Measurements from ENCODE around the gene CX3CL1.
"Not testable (repeated sequence)": the region's sequence is repeated elsewhere in the genome, so short reads cannot be mapped to it uniquely, and the experiment has no call there.

Gene CX3CL1

DNA sequence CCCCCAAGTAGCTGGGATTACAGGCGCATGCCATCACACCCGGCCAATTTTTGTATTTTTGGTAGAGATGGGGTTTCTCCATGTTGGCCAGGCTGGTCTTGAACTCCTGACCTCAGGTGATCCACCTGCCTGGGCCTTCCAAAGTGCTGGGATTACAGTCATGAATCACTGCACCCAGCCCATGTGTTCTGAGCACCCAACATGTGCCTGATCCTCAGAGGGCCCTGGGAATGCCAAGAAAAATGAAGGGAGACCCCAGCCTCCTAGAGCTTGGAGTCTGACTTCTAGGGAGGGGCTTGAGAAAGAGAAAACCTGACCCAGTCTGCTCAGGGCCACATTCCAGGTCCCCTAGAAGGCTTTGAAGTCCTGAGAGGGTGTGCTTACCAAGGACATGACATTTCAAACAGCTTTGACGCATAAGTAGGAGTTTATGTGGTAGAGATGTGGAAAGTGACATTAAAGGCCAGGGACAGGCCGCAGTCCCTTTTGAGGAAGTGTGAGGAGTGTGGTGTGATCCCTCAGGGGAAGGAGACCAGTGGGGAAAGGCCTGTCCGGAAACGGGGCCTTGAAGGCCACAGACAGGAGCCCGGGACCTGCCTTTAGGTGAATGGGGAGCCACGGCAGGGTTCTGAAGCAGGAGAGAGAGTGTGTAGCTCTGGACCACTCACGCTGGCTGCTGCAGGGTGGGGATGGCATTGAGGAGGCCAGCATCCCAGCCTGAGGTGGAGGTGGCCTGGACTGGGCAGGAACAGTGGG, 14.8 kb upstream of the CX3CL1 start:
- no peak for DNase-seq (ENCODE audit: low read depth, low spot score)

DNA sequence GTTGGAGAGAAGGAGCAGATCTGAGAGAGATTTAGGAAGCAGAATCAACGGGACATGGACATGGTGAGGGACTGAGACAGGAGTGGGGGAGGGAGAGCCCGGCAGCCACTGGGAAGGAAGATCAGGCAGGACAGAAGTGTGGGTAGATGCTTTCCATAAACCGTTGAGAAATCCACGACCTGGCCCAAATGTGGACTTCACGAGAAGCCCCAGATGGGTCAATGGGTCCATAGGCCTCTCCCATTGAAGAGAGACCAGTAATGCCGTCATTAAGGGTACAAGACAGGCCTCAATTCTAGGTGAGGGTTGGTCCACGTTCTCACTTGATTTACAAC, 14.2 kb upstream of the CX3CL1 start:
- no peak for DNase-seq (ENCODE audit: low read depth, low spot score)

DNA sequence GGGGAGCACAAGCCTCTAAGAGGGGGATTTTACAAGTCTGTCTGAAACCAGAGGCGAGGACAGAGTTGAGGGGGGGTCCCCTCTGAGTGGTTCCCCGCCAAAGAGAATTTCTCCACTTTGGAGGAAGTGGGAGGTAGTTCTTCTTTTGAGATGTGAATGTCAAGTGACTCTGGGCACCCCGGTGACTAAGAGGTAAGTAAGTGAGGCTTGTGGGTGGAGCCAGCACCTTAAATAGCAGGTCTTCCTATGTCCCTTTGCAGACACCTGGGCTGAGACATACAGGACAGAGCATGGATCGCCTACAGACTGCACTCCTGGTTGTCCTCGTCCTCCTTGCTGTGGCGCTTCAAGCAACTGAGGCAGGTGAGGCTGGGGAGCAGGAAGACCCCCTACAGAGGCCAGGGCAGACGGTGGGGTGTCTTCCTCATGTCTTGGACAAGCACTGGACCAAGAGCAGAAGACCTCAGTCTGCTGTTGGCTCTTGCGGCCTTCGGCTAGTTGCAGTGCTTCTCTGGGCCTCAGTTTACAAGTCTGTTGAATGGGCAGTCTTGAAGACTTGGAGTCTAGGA, 13.7 kb upstream of the CX3CL1 start, which contains the start of gene CCL22:
Gene CCL22 (plus strand): TSS at position 257 of the 569 bp plus-strand sequence. CDS start 34 bp downstream, at position 291.
- no peak for DNase-seq (ENCODE audit: low read depth, low spot score)

DNA sequence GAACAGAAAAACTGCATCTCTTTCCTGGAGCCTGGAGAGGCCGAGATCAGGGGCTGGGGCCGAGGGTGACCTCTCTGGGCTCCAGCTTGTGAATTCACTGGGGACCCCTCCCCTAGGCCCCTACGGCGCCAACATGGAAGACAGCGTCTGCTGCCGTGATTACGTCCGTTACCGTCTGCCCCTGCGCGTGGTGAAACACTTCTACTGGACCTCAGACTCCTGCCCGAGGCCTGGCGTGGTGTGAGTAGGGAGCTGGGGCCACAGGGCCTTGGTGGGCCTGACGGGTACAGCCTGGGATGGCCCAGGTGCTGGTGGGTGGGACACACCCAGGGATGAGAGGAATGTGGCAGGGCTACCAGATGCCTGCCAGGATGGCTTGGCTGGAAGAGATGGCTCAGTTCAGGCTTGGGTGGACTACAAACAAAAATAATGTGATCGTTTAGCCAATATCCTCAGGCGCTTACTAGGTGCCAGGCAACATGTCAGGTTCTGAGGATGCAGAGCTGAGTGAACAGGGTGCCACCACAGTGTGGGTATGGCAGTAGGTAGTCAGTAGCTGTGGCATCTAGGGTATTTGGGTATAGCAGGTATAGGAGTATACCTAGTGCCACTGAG, 11.9 kb upstream of the CX3CL1 start:
- DNase-seq (ENCODE audit: low read depth, low spot score), result no peak

DNA sequence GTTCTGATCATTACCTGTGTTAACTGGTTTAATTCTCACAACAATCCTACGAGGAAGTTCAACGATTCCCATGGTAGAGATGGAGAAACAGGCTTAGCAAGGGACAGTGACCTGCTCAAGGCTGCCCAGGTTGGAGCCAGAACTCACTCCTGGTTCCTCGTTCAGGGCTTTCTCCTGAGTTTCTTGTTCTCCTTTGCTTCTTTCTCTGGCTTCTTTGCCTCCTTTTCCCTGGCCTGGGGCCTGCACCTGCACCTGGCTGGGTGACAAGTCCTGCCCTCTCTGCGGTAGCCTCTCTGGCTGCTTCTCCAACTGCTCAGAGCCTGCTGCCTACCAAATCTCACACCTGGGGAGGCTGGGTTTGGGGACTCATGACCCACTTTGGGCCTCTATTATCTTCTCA, 10.9 kb upstream of the CX3CL1 start:
- DNase-seq (ENCODE audit: low read depth, low spot score), result no peak

DNA sequence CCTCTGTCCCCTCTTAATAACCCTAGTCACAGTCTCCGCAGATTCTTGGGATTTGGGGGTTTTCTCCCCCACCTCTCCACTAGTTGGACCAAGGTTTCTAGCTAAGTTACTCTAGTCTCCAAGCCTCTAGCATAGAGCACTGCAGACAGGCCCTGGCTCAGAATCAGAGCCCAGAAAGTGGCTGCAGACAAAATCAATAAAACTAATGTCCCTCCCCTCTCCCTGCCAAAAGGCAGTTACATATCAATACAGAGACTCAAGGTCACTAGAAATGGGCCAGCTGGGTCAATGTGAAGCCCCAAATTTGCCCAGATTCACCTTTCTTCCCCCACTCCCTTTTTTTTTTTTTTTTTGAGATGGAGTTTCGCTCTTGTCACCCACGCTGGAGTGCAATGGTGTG, 8.1 kb upstream of the CX3CL1 start:
- no peak for DNase-seq (ENCODE audit: low read depth, low spot score)

DNA sequence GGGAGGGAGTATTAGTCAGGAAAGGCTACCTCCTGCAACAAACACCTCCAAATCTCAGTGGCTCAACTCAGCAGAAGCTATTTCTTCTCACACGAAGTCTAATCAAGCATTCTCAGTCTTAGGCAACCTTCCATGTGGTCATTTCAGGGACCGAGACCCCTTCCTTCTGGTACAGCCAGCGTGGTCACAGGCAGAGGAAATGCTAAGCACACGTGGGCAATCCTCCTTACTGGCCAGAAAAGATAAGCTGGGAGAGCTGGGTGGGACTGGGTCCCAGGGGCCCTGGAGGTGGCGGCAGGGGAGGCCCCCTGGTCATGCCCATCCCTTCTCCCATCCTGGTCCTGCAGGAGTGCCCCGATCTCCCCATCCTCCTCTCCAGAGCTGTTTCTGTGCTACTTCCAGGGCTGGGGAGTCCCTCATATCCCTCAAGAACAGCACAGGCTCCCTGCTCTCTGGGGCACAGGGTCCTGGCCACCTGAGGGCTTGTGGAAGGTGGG, 5.7 kb upstream of the CX3CL1 start:
- no peak for DNase-seq (ENCODE audit: low read depth, low spot score)

DNA sequence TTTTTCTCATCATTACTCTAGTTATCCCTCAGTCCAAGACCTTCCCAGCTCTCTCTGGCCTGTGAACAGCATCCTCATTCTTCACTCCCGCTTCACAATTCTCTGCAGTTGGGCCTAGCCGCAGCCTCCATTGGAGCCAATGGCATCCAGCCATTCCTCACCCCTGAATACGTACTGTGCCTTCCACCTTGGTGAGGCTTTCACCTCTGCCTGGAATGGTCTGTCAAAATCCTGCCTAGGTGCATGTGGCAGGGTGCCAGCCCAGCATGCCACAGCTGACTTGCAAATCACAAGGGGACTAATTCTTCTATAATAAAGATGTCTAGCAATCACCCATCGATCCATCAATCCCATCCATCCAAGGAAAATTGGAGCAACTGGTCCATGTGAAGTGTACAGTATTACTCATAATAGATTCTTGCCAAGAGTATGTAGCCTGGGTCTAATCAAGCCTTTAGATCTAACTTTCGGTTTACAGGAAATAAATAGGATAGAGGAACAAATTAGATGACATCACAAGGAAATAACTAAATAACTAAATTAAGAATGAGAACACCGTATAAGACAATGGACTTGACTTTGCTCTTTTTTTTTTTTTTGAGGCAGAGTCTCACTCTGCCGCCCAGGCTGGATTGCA, 5.1 kb upstream of the CX3CL1 start:
- no peak for DNase-seq (ENCODE audit: low read depth, low spot score)

DNA sequence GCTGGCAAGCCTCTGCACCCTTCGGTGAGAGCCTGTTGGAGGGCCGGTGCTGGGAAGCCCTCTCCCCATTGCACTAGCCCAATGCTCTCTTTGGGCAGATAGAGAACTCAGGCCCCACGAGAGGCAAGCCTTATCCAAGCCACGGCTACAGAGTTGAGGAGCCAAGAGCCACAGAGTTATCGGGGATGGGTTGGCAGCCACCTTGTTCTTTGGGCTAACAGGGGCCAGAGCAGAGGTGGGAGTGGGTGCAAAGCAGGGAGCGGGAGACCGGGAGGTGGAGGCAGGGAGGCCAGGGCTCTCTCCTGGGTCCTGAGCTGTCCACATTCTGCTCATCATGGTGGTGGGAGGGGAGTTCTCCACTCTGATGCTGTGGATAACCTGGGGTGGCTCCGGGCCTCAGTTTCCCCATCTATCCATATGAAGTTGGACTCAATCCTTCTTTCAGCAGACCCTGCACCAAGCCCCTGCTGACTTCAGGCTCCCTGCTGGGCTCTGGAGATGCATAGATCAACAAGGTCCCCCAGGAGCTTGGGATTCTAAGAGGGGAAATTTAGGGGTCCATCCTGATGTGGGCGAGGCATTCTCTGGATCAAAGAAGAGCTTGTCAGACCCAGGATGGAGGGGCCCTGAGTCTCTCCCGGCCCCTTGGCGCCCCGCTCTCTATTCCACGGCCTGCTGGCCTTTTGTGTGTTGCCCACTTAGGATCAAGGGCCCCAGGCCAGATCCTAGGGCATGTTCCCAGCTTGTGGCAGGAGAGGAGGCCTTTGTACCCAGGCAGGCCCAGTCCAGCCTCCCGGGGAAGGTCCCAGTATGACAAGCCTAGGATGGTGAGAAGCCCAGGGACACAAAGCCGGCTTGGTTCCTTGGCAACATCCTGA, 557 bp upstream of the CX3CL1 start:
- no peak for DNase-seq (ENCODE audit: low read depth, low spot score)

DNA sequence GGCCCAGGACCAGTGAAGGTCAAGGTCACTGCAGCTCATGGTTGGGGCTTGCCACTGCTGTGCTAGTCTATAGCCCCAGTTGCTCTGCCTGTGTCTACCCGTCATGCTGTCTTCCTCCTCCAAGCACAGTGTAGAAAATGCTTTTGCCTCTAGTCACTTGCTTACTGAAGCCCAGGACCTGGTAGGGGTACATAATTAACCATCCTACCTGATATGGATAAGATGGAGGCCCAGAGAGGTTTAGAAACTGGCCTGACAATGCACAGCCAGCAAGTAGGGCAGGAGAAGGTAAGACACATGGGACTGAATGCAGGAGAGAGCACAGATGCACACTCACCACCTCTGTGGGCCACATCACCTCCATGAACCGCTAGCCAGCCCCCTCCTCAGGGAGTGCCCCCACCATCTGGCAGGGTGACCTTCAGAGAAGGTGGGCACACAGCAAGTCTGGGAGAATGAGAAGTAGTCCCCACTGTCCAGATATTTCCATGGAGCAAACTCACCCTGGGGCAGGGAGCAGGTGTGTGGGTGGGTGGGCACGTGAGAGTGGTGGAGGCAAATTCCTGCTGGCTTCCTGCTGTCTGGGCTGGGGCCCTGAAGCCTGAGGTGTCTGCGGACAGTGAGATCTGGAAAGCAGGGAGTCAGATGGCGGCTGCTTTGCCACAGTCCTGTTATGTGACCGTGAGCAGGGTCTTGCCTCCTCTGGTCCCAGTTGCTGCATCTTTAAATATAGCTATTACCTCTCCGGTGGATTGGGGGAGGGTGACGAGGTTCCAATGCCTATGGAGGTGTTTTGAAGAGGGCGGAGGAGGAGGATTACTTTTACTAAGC, 1.0 kb downstream of the CX3CL1 start:
- no peak for DNase-seq (ENCODE audit: low read depth, low spot score)

DNA sequence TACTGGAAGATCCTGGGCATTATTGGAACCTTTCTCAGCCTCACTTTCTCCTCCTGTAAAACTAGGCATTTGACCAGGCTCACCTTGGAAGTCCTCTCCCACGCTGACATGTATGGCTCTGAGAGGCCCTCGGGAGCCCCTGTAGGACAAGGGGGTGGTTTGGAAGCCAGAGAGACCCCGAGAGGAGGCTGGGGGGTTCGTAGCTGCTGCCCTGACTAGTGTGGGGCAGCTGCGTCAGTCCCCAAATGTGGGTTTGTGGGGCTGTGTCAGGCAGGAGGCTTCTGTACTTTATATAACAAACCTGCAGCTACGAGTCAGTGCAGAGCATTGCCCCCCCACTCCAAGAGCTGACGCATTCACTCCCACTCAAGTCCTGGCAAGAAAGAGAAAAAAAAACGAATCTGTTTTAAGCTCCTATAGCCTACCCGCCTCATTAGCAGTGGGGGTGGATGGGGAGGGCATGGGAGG, 1.8 kb downstream of the CX3CL1 start:
- no peak for DNase-seq (ENCODE audit: low read depth, low spot score)

DNA sequence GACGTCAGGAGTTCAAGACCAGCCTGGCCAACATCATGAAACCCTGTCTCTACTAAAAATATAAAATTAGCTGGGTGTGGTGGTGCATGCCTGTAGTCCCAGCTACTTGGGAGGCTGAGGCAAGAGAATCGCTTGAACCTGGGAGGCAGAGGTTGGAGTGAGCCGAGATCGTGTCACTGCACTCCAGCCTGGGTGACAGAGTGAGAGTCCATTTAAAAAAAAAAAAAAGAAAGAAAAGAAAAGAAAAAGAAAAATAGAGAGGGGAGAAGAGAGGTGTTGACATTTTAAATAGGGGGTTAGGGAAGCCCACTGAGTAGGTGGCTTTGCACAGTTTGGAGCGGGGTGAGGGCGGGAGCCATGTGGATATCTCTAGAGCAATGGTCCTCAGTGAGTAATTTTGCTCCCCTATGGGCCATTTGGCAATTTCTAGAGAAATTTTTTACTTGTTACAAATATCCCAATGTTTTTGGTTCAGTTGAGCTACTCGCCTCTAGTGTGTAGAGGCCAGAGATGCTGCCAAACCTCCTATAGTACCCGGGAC, 2.7 kb downstream of the CX3CL1 start:
- DNase-seq (ENCODE audit: low read depth, low spot score), result not testable (repeated sequence)

DNA sequence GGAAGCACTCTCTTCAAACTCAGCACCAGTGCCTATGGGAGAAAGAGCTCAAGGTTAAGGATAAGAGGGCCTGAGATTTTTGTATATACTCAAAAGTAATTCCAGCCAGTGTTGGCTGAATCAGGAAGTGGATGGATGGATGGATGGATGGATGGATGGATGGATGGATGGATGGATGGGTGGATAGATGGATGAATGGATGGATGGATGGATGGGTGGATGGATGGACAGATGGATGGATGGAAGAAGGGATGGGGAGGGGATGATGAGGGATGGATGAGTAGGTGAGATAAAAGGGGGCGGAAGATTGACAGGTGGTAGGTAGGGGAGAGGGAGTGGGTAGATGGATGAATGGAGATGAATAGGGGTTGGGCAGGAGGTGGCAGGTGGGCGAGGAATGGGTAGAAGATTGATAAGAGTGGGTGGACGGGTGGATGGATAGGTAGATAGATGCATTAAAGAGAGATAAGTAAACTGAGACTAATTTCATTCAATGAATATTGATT, 4.1 kb downstream of the CX3CL1 start:
- no peak for DNase-seq (ENCODE audit: low read depth, low spot score)

DNA sequence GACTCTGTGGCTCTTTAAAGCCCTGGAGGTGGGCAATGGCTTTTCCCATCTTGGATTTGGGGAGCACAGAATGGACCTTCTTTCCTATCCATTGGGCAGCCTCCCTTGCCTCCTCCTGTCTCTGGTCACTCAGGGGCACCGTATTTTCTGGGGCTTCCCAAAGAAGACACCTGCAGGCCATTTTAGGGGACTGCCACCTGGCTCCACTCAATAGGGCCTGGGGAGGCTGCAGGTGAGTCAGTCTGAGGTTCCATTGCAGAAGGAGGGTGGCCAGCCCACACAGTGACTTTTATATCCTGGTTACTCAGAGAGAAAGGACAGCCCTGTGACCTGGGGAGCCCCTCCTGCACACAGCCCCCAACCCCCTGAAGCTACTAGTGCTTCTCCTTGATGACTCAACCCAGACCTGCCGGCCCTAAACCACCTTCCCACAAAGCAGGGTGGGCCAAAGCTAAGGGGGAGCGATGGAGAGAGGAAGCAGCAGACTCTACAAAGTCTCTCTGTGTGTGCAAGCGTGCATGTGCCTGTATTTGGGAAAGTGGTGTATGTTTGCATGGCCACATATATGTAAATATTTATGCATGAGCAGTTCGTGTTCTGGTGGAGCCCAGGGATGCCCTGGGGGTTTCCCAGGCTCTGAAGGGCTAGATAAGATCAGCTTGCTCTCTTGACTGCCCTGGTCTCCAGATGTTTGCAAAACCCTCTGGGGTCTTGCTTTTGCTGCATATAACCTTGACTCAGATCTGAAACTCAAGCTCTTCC, 5.0 kb downstream of the CX3CL1 start:
- DNase-seq (ENCODE audit: low read depth, low spot score), result no peak

DNA sequence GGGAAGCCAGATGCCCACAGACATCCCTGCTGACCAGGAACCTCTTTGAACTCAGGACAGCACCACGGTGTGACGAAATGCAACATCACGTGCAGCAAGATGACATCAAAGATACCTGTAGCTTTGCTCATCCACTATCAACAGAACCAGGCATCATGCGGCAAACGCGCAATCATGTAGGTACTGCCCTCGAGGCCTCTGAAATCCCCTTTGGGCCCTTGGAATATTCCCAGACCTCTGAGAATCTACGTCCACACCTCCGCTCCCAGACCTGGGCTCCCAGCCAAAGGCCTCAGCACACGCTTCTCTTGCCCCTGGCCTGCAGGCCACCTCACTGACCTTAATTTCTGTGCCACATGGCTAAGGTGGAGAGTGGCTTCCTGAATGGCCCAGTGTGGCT, 7.3 kb downstream of the CX3CL1 start:
- DNase-seq (ENCODE audit: low read depth, low spot score), result no peak

DNA sequence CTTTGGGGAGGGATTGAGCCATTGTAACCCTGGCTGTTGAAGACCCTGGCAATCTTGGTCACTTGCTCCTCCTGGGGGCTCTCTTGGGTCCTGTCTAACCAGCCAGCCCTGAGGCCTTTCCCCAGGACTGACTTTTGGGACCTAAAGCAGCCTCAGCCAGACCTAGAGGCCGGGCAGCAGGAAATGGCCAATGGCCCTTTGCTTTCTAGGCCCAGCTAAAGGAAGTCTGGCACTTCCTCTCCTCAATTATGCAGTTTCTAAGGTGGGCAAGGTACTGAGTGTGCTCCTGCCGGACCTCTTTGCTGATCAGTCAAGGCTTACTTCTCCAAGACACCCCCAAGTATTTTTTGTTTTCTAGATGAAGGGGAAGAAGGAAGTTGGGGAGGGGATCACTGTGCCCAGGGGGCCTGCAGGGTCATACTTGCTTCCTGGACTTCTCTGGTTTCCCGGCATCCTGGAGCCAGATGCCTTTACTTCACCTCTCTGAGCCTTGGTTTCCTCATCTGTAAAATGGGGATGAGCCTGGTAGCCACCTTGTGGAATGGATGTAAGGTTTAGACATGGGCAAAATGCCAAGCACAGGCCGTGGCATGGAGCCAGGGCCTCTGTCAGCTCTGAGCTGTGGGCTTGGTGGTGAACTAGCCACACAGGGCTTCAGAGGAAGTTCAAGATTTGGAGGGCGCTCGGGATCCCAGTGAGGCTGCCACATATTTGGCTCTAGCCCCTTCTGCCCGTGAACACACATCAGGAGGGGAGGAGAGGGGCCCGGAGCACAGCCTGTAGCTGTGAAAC, 8.6 kb downstream of the CX3CL1 start:
- DNase-seq (ENCODE audit: low read depth, low spot score), result no peak

DNA sequence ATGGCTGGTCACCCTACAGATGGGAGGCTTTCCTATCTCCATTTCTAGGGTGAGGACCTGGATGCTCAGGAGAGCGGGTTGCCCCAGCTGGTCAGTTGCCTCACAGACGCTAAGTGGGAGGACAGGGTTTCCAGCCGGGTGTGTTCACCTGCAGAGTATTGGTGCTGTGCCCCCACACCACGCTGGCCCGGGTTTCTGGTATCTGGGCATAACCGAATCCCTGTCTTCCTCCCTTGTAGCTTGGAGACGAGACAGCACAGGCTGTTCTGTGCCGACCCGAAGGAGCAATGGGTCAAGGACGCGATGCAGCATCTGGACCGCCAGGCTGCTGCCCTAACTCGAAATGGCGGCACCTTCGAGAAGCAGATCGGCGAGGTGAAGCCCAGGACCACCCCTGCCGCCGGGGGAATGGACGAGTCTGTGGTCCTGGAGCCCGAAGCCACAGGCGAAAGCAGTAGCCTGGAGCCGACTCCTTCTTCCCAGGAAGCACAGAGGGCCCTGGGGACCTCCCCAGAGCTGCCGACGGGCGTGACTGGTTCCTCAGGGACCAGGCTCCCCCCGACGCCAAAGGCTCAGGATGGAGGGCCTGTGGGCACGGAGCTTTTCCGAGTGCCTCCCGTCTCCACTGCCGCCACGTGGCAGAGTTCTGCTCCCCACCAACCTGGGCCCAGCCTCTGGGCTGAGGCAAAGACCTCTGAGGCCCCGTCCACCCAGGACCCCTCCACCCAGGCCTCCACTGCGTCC, 9.7 kb downstream of the CX3CL1 start:
- DNase-seq (ENCODE audit: low read depth, low spot score), result no peak
